ENCODE measurements around the gene SYTL3.
"Not testable (repeated sequence)": the region's sequence is repeated elsewhere in the genome, so short reads cannot be mapped to it uniquely, and the experiment has no call there.

The SYTL3 gene

GRCh38 chr6:158789115-158789917 lies 139.5 kb downstream of the SYTL3 start:
- Histone ChIP-seq H3K36me3 (ENCODE audit: control insufficient read depth, insufficient read depth, low read length) (peaks cover 23% of the 10 kb centered on the region), H3K27me3 (replicated peaks; ENCODE audit: control insufficient read depth, insufficient read depth, low read length) (no peaks in the 10 kb centered on the region), H3K4me3 (replicated peaks; ENCODE audit: low read depth, low read length) (no peak overlapping the region)
- TF ChIP-seq CTCF (IDR thresholded peaks at IDR 0.05; ENCODE audit: insufficient read depth, low read length, poor library complexity, severe bottlenecking), result no peak
- DNase-seq (ENCODE audit: extremely low read depth, insufficient read length), result no peak

GRCh38 chr6:158791274-158791855 lies 141.5 kb downstream of the SYTL3 start:
- DNase-seq (ENCODE audit: extremely low read depth, insufficient read length), result no peak
- Histone ChIP-seq H3K27me3 (replicated peaks; ENCODE audit: control insufficient read depth, insufficient read depth, low read length) (no peaks in the 10 kb centered on the region), H3K4me3 (replicated peaks; ENCODE audit: low read depth, low read length) (no peak overlapping the region), H3K36me3 (ENCODE audit: control insufficient read depth, insufficient read depth, low read length) (peaks cover 9% of the 10 kb centered on the region)
- no peak for TF ChIP-seq CTCF (IDR thresholded peaks at IDR 0.05; ENCODE audit: insufficient read depth, low read length, poor library complexity, severe bottlenecking)

- H3K4me3 ChIP-seq (replicated peaks; ENCODE audit: low read depth, low read length); H3K36me3 ChIP-seq (ENCODE audit: control insufficient read depth, insufficient read depth, low read length); H3K27me3 ChIP-seq (replicated peaks; ENCODE audit: control insufficient read depth, insufficient read depth, low read length); DNase-seq (ENCODE audit: extremely low read depth, insufficient read length): not testable (repeated sequence)
Observed at GRCh38 chr6:158792505-158792904, 142.7 kb downstream of the SYTL3 start.

- Histone ChIP-seq H3K36me3 (ENCODE audit: control insufficient read depth, insufficient read depth, low read length) (peaks cover 2% of the 10 kb centered on the region), H3K4me3 (replicated peaks; ENCODE audit: low read depth, low read length) (no peak overlapping the region), H3K27me3 (replicated peaks; ENCODE audit: control insufficient read depth, insufficient read depth, low read length) (no peaks in the 10 kb centered on the region)
- no peak for DNase-seq (ENCODE audit: extremely low read depth, insufficient read length)
- peak; percentile 64 for TF ChIP-seq CTCF (IDR thresholded peaks at IDR 0.05; ENCODE audit: insufficient read depth, low read length, poor library complexity, severe bottlenecking)
Observed at GRCh38 chr6:158793432-158793831, 143.6 kb downstream of the SYTL3 start.

GRCh38 chr6:158795516-158795915 lies 145.7 kb downstream of the SYTL3 start:
- Histone ChIP-seq H3K27me3 (replicated peaks; ENCODE audit: control insufficient read depth, insufficient read depth, low read length) (no peaks in the 10 kb centered on the region), H3K36me3 (ENCODE audit: control insufficient read depth, insufficient read depth, low read length) (no peaks in the 10 kb centered on the region; the same call in 1 of the 2 replicates), H3K4me3 (replicated peaks; ENCODE audit: low read depth, low read length) (no peak overlapping the region)
- no peak for DNase-seq (ENCODE audit: extremely low read depth, insufficient read length)
- no peak for TF ChIP-seq CTCF (IDR thresholded peaks at IDR 0.05; ENCODE audit: insufficient read depth, low read length, poor library complexity, severe bottlenecking)

- H3K27me3 ChIP-seq (replicated peaks; ENCODE audit: control insufficient read depth, insufficient read depth, low read length), result no peaks in the 10 kb centered on the region
- H3K4me3 ChIP-seq (replicated peaks; ENCODE audit: low read depth, low read length), result no peak overlapping the region
- no peak for DNase-seq (ENCODE audit: extremely low read depth, insufficient read length)
- no peak for TF ChIP-seq CTCF (IDR thresholded peaks at IDR 0.05; ENCODE audit: insufficient read depth, low read length, poor library complexity, severe bottlenecking)
- no peaks in the 10 kb centered on the region; the same call in 1 of the 2 replicates for H3K36me3 ChIP-seq (ENCODE audit: control insufficient read depth, insufficient read depth, low read length)
Observed at GRCh38 chr6:158796353-158796752, 146.5 kb downstream of the SYTL3 start.

Data from GM06990 (cell line).